HEK293 (cell line): ENCODE measurements around the gene ZNF37A.

Source experiments
- CTCF ChIA-PET: fragments of 350-600 bp; formaldehyde crosslinking; extraction: SDS; loops from one replicate; lab custom pipeline; 2021; ENCODE audit warnings: antibody characterized with exemption; lab: Yijun Ruan, JAX
- POLR2A ChIA-PET: fragments of 300-600 bp; formaldehyde crosslinking; extraction: SDS; loops from one replicate; lab custom pipeline; 2020; ENCODE audit warnings: antibody characterized with exemption, inconsistent platforms; lab: Yijun Ruan, JAX
- H3K27ac ChIP-seq: fragments of 200-500 bp; sonication (Bioruptor generic); 2 replicates; pipeline ENCODE4 v1.5.1; 2014; ENCODE audit warnings: low read depth, low read length, control low read depth, inconsistent platforms; ENCODE audit errors: extremely low read depth
- H3K36me3 ChIP-seq, 2 experiments: fragments of 200-500 bp in 1 of 2; sonication (Bioruptor generic) in 1 of 2; 1 replicate in 1 of 2; 2 replicates in 1 of 2; pipeline ENCODE4 v1.5.1; 2014 to 2017; ENCODE audit warnings: inconsistent platforms in 2 of 2, low read length in 2 of 2; ENCODE audit not compliant: control insufficient read depth in 2 of 2, insufficient read depth in 1 of 2
- H3K4me1 ChIP-seq: fragments of 200-500 bp; sonication (Bioruptor generic); 2 replicates; pipeline ENCODE4 v1.5.1; 2014; ENCODE audit warnings: mild to moderate bottlenecking, low read length, inconsistent platforms; ENCODE audit not compliant: control insufficient read depth, insufficient read depth
- H3K4me3 ChIP-seq: 2 replicates; pipeline ENCODE4 v1.5.1; 2011; ENCODE audit warnings: low read depth, mild to moderate bottlenecking, control low read depth, low read length, moderate library complexity
- H3K9me3 ChIP-seq: fragments of 200-500 bp; sonication (Bioruptor generic); 2 replicates; pipeline ENCODE4 v1.5.1; 2014; ENCODE audit warnings: low read depth, low read length, inconsistent platforms; ENCODE audit not compliant: control insufficient read depth, insufficient read depth
- EGR2 ChIP-seq: fragments of 450-650 bp; formaldehyde crosslinking; IDR thresholded peaks from 2 replicates; pipeline ENCODE4 v1.5.1; 2016; ENCODE audit warnings: low read depth, missing biosample characterization, missing genetic modification characterization
- GLI2 ChIP-seq: fragments of 450-650 bp; formaldehyde crosslinking; IDR thresholded peaks from 2 replicates; pipeline ENCODE4; 2017; ENCODE audit warnings: missing biosample characterization, missing genetic modification characterization, low read depth, borderline replicate concordance
- GLI4 ChIP-seq: fragments of 450-650 bp; formaldehyde crosslinking; IDR thresholded peaks from 2 replicates; pipeline ENCODE4 v1.5.1; 2016; ENCODE audit warnings: missing biosample characterization, missing genetic modification characterization
- GLIS2 ChIP-seq: fragments of 450-650 bp; formaldehyde crosslinking; IDR thresholded peaks from 2 replicates; pipeline ENCODE4 v1.5.1; 2016; ENCODE audit warnings: missing biosample characterization, missing genetic modification characterization
- INSM2 ChIP-seq: fragments of 450-650 bp; formaldehyde crosslinking; IDR thresholded peaks from 2 replicates; pipeline ENCODE4 v1.5.1; 2016; ENCODE audit warnings: missing biosample characterization, missing genetic modification characterization
- ZBTB11 ChIP-seq: fragments of 450-650 bp; formaldehyde crosslinking; conservative IDR thresholded peaks from 2 replicates; pipeline ENCODE4 v1.5.1; 2016; ENCODE audit warnings: low read depth, missing biosample characterization, missing genetic modification characterization
- ZBTB44 ChIP-seq: fragments of 450-650 bp; IDR thresholded peaks from 2 replicates; pipeline ENCODE4 v1.5.1; 2018; ENCODE audit warnings: missing biosample characterization, mild to moderate bottlenecking, missing genetic modification characterization
- ZBTB48 ChIP-seq: fragments of 450-650 bp; formaldehyde crosslinking; IDR thresholded peaks from 2 replicates; pipeline ENCODE4 v1.5.1; 2016; ENCODE audit warnings: missing biosample characterization, missing genetic modification characterization
- ZNF18 ChIP-seq: fragments of 450-650 bp; formaldehyde crosslinking; IDR thresholded peaks from 2 replicates; pipeline ENCODE4 v1.5.1; 2016; ENCODE audit warnings: missing biosample characterization, missing genetic modification characterization
- ZNF202 ChIP-seq: fragments of 450-650 bp; formaldehyde crosslinking; IDR thresholded peaks from 2 replicates; pipeline ENCODE4 v1.5.1; 2016; ENCODE audit warnings: missing biosample characterization, missing genetic modification characterization, borderline replicate concordance
- ZNF221 ChIP-seq: fragments of 450-650 bp; formaldehyde crosslinking; IDR thresholded peaks from 2 replicates; pipeline ENCODE4 v1.5.1; 2017; ENCODE audit warnings: missing biosample characterization, missing genetic modification characterization, borderline replicate concordance
- ZNF223 ChIP-seq: fragments of 450-650 bp; formaldehyde crosslinking; IDR thresholded peaks from 2 replicates; pipeline ENCODE4 v1.5.1; 2016; ENCODE audit warnings: missing biosample characterization, missing genetic modification characterization
- ZNF280D ChIP-seq: fragments of 450-650 bp; formaldehyde crosslinking; IDR thresholded peaks from 2 replicates; pipeline ENCODE4 v1.5.1; 2016; ENCODE audit warnings: missing biosample characterization, missing genetic modification characterization
- ZNF311 ChIP-seq: fragments of 450-650 bp; formaldehyde crosslinking; IDR thresholded peaks from 2 replicates; pipeline ENCODE4 v1.5.1; 2017; ENCODE audit warnings: missing biosample characterization, missing genetic modification characterization, borderline replicate concordance
- ZNF510 ChIP-seq: fragments of 450-650 bp; formaldehyde crosslinking; IDR thresholded peaks from 2 replicates; pipeline ENCODE4 v1.5.1; 2018; ENCODE audit warnings: mild to moderate bottlenecking, missing genetic modification characterization, missing biosample characterization; ENCODE audit not compliant: insufficient replicate concordance
- ZNF530 ChIP-seq: fragments of 450-650 bp; formaldehyde crosslinking; IDR thresholded peaks from 2 replicates; pipeline ENCODE4 v1.5.1; 2016; ENCODE audit warnings: low read depth, missing biosample characterization, missing genetic modification characterization
- ZNF596 ChIP-seq: fragments of 450-650 bp; IDR thresholded peaks from 2 replicates; pipeline ENCODE4 v1.5.0; 2018; ENCODE audit warnings: missing biosample characterization, mild to moderate bottlenecking, missing genetic modification characterization, moderate library complexity
- ZNF777 ChIP-seq: fragments of 450-650 bp; formaldehyde crosslinking; IDR thresholded peaks from 2 replicates; pipeline ENCODE4 v1.5.1; 2017; ENCODE audit warnings: missing biosample characterization, missing genetic modification characterization, borderline replicate concordance
- TF ChIP-seq, protein P1 (sequence below): fragments of 450-650 bp; IDR thresholded peaks from 2 replicates; pipeline ENCODE4 v1.5.1; 2018; ENCODE audit warnings: missing biosample characterization, missing genetic modification characterization
- TF ChIP-seq, protein P2 (sequence below): fragments of 450-650 bp; formaldehyde crosslinking; IDR thresholded peaks from 2 replicates; pipeline ENCODE4 v1.5.1; 2016; ENCODE audit warnings: missing biosample characterization, missing genetic modification characterization

ZNF37A gene

GRCh38 chr10:38103756-38104155 is 9.6 kb downstream of the ZNF37A start (continued):
- TF ChIP-seq ZNF777 (tag by site-specific recombination): no peak

DNA sequence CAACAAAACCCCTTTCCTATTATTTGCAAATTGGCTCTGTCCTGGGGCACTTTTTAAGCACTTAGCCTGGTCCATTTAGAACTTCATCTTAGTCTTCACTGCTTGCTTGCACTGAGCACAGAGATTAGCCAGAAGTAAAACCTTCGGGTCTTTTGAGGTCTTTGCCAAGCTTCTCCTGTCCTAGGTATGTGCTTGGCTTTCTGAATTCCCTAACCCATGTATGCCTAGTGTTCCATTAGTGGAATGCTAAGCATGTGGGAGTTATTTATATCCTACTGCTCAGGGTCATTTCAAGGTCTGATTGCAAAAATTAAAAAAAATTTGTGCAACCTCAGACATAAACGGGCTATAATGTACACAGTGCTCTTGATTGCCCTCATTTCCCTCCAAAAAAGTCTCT is 18.0 kb downstream of the ZNF37A start:
- H3K4me3 ChIP-seq: no peak overlapping the region
- no peak overlapping the region for H3K27ac ChIP-seq
- no peaks in the 10 kb centered on the region for H3K9me3 ChIP-seq
- TF ChIP-seq ZBTB48 (tag by site-specific recombination) (no peak), GLI2 (no peak), EGR2 (tag by site-specific recombination) (no peak), GLI4 (no peak), ZNF18 (tag by site-specific recombination) (no peak), GLIS2 (tag by site-specific recombination) (no peak), ZNF280D (tag by site-specific recombination) (no peak), ZNF311 (tag by site-specific recombination) (no peak), ZNF510 (tag by site-specific recombination) (no peak), ZNF530 (tag by site-specific recombination) (no peak), INSM2 (tag by site-specific recombination) (no peak), ZNF202 (tag by site-specific recombination) (no peak), ZBTB11 (tag by site-specific recombination) (no peak), ZNF223 (no peak), ZNF221 (tag by site-specific recombination) (no peak), ZNF596 (tag by site-specific recombination) (no peak), ZBTB44 (no peak)
- TF ChIP-seq, protein P1, sequence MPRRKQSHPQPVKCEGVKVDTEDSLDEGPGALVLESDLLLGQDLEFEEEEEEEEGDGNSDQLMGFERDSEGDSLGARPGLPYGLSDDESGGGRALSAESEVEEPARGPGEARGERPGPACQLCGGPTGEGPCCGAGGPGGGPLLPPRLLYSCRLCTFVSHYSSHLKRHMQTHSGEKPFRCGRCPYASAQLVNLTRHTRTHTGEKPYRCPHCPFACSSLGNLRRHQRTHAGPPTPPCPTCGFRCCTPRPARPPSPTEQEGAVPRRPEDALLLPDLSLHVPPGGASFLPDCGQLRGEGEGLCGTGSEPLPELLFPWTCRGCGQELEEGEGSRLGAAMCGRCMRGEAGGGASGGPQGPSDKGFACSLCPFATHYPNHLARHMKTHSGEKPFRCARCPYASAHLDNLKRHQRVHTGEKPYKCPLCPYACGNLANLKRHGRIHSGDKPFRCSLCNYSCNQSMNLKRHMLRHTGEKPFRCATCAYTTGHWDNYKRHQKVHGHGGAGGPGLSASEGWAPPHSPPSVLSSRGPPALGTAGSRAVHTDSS (tag by site-specific recombination): no peak
- TF ChIP-seq, protein P2, sequence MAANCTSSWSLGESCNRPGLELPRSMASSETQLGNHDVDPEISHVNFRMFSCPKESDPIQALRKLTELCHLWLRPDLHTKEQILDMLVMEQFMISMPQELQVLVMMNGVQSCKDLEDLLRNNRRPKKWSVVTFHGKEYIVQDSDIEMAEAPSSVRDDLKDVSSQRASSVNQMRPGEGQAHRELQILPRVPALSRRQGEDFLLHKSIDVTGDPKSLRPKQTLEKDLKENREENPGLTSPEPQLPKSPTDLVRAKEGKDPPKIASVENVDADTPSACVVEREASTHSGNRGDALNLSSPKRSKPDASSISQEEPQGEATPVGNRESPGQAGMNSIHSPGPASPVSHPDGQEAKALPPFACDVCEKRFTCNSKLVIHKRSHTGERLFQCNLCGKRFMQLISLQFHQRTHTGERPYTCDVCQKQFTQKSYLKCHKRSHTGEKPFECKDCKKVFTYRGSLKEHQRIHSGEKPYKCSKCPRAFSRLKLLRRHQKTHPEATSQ (tag by site-specific recombination): no peak
- H3K36me3 ChIP-seq: peaks cover 13 to 37% of the 10 kb centered on the region in 2 experiments
- CTCF ChIA-PET: no interaction called here
- POLR2A ChIA-PET: no interaction called here
- no peaks in the 10 kb centered on the region for H3K4me1 ChIP-seq
